ENCODE measurements around the gene TMCO1.

- TF ChIP-seq CTCF (conservative IDR thresholded peaks at IDR 0.05; ENCODE audit: low read depth, low read length), result no peak
- no peak for TF ChIP-seq EZH2 (IDR thresholded peaks at IDR 0.05; ENCODE audit: borderline replicate concordance, low read depth, low read length, poor library complexity, severe bottlenecking)
Observed at GRCh38 chr1:165753934-165754333, 14.7 kb downstream of the TMCO1 start.

Measured in A673 (cell line).